SK-N-SH (cell line): ENCODE measurements around the gene FLCN. TPM values are rescaled to one million over a fixed set of nuclear protein-coding genes. Genes with fewer than 3 reads are reported as not detected.

Source experiments
- CTCF ChIA-PET: fragments of 300-600, 350-600 bp; formaldehyde crosslinking; extraction: SDS; loops from one replicate; lab custom pipeline; 2021; lab: Yijun Ruan, JAX
- POLR2A ChIA-PET: fragments of 350-600 bp; sonication (Branson Sonifier 250); formaldehyde crosslinking; extraction: SDS; loops from one replicate; lab custom pipeline; 2020; ENCODE audit warnings: antibody characterized with exemption, inconsistent platforms; lab: Yijun Ruan, JAX
- DNase-seq: peaks from one replicate; pipeline ENCODE4 v3.0.0; 2012
- H2AFZ ChIP-seq: fragments of 200-600 bp; sonication (generic); 2 replicates; pipeline ENCODE4 v1.8.1; 2016; ENCODE audit warnings: antibody characterized with exemption, mild to moderate bottlenecking, low read depth
- H3F3A ChIP-seq: fragments of 200-600 bp; sonication (generic); replicated peaks from 2 replicates; pipeline ENCODE3; 2016; ENCODE audit warnings: antibody characterized with exemption, mild to moderate bottlenecking; ENCODE audit not compliant: insufficient read depth
- H3K27ac ChIP-seq, 2 experiments: fragments of 200-500 bp in 1 of 2; fragments of 200-600 bp in 1 of 2; sonication (Bioruptor generic) in 1 of 2; sonication (generic), shearing (Covaris generic) in 1 of 2; 2 replicates each; pipeline versions ENCODE4 v1.5.1 to v1.6.1; 2014 to 2016; ENCODE audit warnings: low read depth in 2 of 2, inconsistent platforms in 1 of 2, low read length in 1 of 2, mild to moderate bottlenecking in 1 of 2, mixed read lengths in 1 of 2
- H3K27me3 ChIP-seq: fragments of 200-600 bp; sonication (generic), shearing (Covaris generic); 2 replicates; pipeline ENCODE4 v1.6.1; 2016; ENCODE audit warnings: mixed run types; ENCODE audit not compliant: insufficient read depth
- H3K36me3 ChIP-seq, 2 experiments: fragments of 200-500 bp in 1 of 2; fragments of 200-600 bp in 1 of 2; sonication (Bioruptor generic) in 1 of 2; sonication (generic) in 1 of 2; replicated peaks in 1 of 2; 2 replicates each; pipeline versions ENCODE3 to v1.5.1; 2014 to 2016; ENCODE audit warnings: low read length in 1 of 2, mild to moderate bottlenecking in 1 of 2; ENCODE audit not compliant: insufficient read depth in 2 of 2, control insufficient read depth in 1 of 2
- H3K4me1 ChIP-seq, 2 experiments: fragments of 200-500 bp in 1 of 2; fragments of 200-600 bp in 1 of 2; sonication (Bioruptor generic) in 1 of 2; sonication (generic), shearing (Covaris generic) in 1 of 2; 2 replicates each; pipeline versions ENCODE4 v1.5.1 to v1.6.1; 2014 to 2016; ENCODE audit warnings: low read depth in 1 of 2, low read length in 1 of 2, mixed run types in 1 of 2; ENCODE audit not compliant: insufficient read depth in 2 of 2, control insufficient read depth in 1 of 2
- H3K4me2 ChIP-seq: fragments of 200-600 bp; sonication (generic), shearing (Covaris generic); 2 replicates; pipeline ENCODE4 v1.6.1; 2017; ENCODE audit warnings: mixed run types
- H3K4me3 ChIP-seq, 2 experiments: fragments of 200-500 bp in 1 of 2; fragments of 200-600 bp in 1 of 2; sonication (Bioruptor generic) in 1 of 2; sonication (generic), shearing (Covaris generic) in 1 of 2; 2 replicates each; pipeline versions ENCODE4 v1.5.1 to v1.8.1; 2014 to 2016; ENCODE audit warnings: low read depth in 2 of 2, inconsistent platforms in 1 of 2, low read length in 1 of 2, mild to moderate bottlenecking in 1 of 2, mixed read lengths in 1 of 2, moderate library complexity in 1 of 2
- H3K79me2 ChIP-seq: fragments of 200-600 bp; sonication (generic); 2 replicates; pipeline ENCODE4 v1.8.1; 2017; ENCODE audit warnings: mild to moderate bottlenecking; ENCODE audit not compliant: insufficient read depth
- H3K9ac ChIP-seq: fragments of 200-600 bp; sonication (generic); 2 replicates; pipeline ENCODE4 v1.6.1; 2017; ENCODE audit warnings: mixed run types
- H3K9me2 ChIP-seq: fragments of 200-600 bp; sonication (generic); 2 replicates; pipeline ENCODE4 v1.6.1; 2017; ENCODE audit warnings: mixed run types
- H3K9me3 ChIP-seq: fragments of 200-600 bp; sonication (generic); 2 replicates; pipeline ENCODE4 v1.6.1; 2017; ENCODE audit warnings: mixed run types, mild to moderate bottlenecking, moderate library complexity
- H4K20me1 ChIP-seq: fragments of 200-600 bp; sonication (generic); 2 replicates; pipeline ENCODE4 v1.6.1; 2017; ENCODE audit warnings: mild to moderate bottlenecking, mixed run types; ENCODE audit not compliant: insufficient read depth
- FOSL2 ChIP-seq: IDR thresholded peaks from 2 replicates; pipeline ENCODE4 v1.4.0; 2012; ENCODE audit warnings: low read depth, mild to moderate bottlenecking, moderate library complexity, borderline replicate concordance
- FOXJ3 ChIP-seq: sonication (generic); formaldehyde crosslinking; IDR thresholded peaks from 2 replicates; pipeline ENCODE4 v1.5.1; 2020; ENCODE audit warnings: mild to moderate bottlenecking, missing genetic modification reagents
- FOXM1 ChIP-seq: IDR thresholded peaks from 2 replicates; pipeline ENCODE4 v1.4.0; 2012; ENCODE audit warnings: low read depth, mild to moderate bottlenecking
- GABPA ChIP-seq: IDR thresholded peaks from 2 replicates; pipeline ENCODE4 v1.4.0; 2012; ENCODE audit warnings: low read depth, mild to moderate bottlenecking
- IRF3 ChIP-seq: fragments of 150-350 bp; IDR thresholded peaks from 2 replicates; pipeline ENCODE4 v1.6.1; 2016; ENCODE audit warnings: mild to moderate bottlenecking, low read depth, low read length
- JUND ChIP-seq: IDR thresholded peaks from 2 replicates; pipeline ENCODE4 v1.4.0; 2012
- NFIC ChIP-seq: IDR thresholded peaks from 2 replicates; pipeline ENCODE4 v1.4.0; 2012; ENCODE audit warnings: borderline replicate concordance
- POLR2AphosphoS5 ChIP-seq: IDR thresholded peaks from 2 replicates; pipeline ENCODE4 v1.6.1; 2012; ENCODE audit warnings: low read depth, low read length
- RFX5 ChIP-seq: IDR thresholded peaks from 2 replicates; pipeline ENCODE4 v1.6.1; 2012; ENCODE audit warnings: mild to moderate bottlenecking, improper control_type of control experiment, low read length
- SMC3 ChIP-seq: IDR thresholded peaks from 2 replicates; pipeline ENCODE4 v1.6.1; 2012; ENCODE audit warnings: low read depth, low read length, improper control_type of control experiment
- TAF1 ChIP-seq: IDR thresholded peaks from 2 replicates; pipeline ENCODE4 v1.6.1; 2012; ENCODE audit warnings: low read depth, mild to moderate bottlenecking, low read length, moderate library complexity, borderline replicate concordance
- TCF12 ChIP-seq: IDR thresholded peaks from 2 replicates; pipeline ENCODE4 v1.4.0; 2012
- TEAD4 ChIP-seq: IDR thresholded peaks from 2 replicates; pipeline ENCODE4 v1.4.0; 2012; ENCODE audit warnings: mild to moderate bottlenecking, borderline replicate concordance; ENCODE audit not compliant: insufficient read depth
- USF2 ChIP-seq: fragments of 150-350 bp; IDR thresholded peaks from 2 replicates; pipeline ENCODE4 v1.6.1; 2017; ENCODE audit warnings: antibody characterized with exemption, low read length, low read depth, borderline replicate concordance
- WGBS: methylation state at CpG from one replicate; pipeline ENCODE4 v1.1.6; 2017; ENCODE audit warnings: low lambda C conversion rate; 5-methylcytosine and 5-hydroxymethylcytosine counted together
- polyA plus RNA-seq, 3 experiments: library from polyadenylated mRNA; depleted of rRNA; stranded (reverse); fragments of >200 nt; gene quantifications; 2 replicates each; pipeline ENCODE4 v1.2.3, GENCODE V29; 2012
- TF ChIP-seq, protein P1 (sequence below): IDR thresholded peaks from 2 replicates; pipeline ENCODE4 v1.4.0; 2012; ENCODE audit warnings: low read depth, borderline replicate concordance
- TF ChIP-seq, protein P2 (sequence below): IDR thresholded peaks from 2 replicates; pipeline ENCODE4 v1.4.0; 2012; ENCODE audit warnings: low read depth

FLCN gene
- polyA plus RNA-seq, 1 of the 3 experiments (the other 2 are of a cell fraction) = 14.6 TPM

DNA sequence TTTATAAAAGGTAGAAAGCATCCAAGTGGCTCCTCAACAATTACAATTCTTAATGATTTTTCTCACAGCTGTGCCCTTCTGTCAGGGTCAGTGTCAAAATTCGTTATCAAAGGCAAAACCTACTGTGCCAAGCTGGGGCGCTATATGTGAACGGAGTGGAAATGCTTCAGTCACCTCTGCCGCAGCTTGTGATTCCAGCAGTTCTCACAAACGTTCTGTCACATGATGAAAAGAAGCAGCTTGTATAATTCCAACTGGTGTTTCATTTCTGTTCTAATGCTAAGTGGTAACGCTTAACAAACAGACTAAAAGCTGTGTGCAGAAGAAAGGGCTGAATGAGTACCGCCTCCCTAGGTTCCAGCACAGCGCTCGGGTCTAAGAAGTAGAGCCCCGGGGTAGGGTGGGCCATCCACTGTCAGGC is 45.0 kb downstream of the FLCN start:
- H3K4me3 ChIP-seq = no peak overlapping the region
- WGBS = 84% methylated on average over 10 of the region's 10 CpGs
- CTCF ChIA-PET = interaction anchor here (1.3 kb wide), 1 partner anchor 200 kb away, joined by 3 read pairs; no protein-coding TSS in a partner anchor
- no peaks in the 10 kb centered on the region for H3K79me2 ChIP-seq
- H3K9me2 ChIP-seq = no peaks in the 10 kb centered on the region
- H3K27me3 ChIP-seq = no peaks in the 10 kb centered on the region
- H3K36me3 ChIP-seq = peaks cover 7 to 12% of the 10 kb centered on the region in 2 experiments
- H3K4me1 ChIP-seq = peaks cover 18 to 27% of the 10 kb centered on the region in 2 experiments
- no peak for DNase-seq
- peak overlapping the region; percentile 62 for H3K4me2 ChIP-seq
- H3K9me3 ChIP-seq = no peaks in the 10 kb centered on the region
- POLR2A ChIA-PET = no interaction called here
- peaks cover 25% of the 10 kb centered on the region for H3F3A ChIP-seq
- peak overlapping the region in 1 of 2 experiments; percentile 75; a peak in 2 of 4 replicates for H3K27ac ChIP-seq
- H3K9ac ChIP-seq = no peak overlapping the region
- TF ChIP-seq SMC3 (no peak), NFIC (no peak), FOXJ3 (CRISPR knock-in tag) (no peak), FOXM1 (no peak), JUND (no peak), USF2 (no peak), TCF12 (no peak), TAF1 (no peak), POLR2AphosphoS5 (no peak), RFX5 (no peak)
- TF ChIP-seq, protein P1, sequence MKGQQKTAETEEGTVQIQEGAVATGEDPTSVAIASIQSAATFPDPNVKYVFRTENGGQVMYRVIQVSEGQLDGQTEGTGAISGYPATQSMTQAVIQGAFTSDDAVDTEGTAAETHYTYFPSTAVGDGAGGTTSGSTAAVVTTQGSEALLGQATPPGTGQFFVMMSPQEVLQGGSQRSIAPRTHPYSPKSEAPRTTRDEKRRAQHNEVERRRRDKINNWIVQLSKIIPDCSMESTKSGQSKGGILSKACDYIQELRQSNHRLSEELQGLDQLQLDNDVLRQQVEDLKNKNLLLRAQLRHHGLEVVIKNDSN = no peak
- no peak overlapping the region for H2AFZ ChIP-seq
- H4K20me1 ChIP-seq = no peaks in the 10 kb centered on the region

GRCh38 chr17:17191346-17191792 is 45.6 kb downstream of the FLCN start:
- H3K36me3 ChIP-seq = peaks cover 7 to 12% of the 10 kb centered on the region in 2 experiments
- ChIA-PET POLR2A (no interaction called here), CTCF (interaction anchor here (0.6 kb wide), 1 partner anchor 304 kb away, joined by 3 read pairs; no protein-coding TSS in a partner anchor)
- WGBS = 70% methylated on average over 4 of the region's 11 CpGs
- no peak overlapping the region for H2AFZ ChIP-seq
- H3F3A ChIP-seq = peaks cover 19% of the 10 kb centered on the region
- no peak overlapping the region for H3K9ac ChIP-seq
- no peaks in the 10 kb centered on the region for H3K9me2 ChIP-seq
- TF ChIP-seq JUND = 0 out of 2 replicates have a peak, but pooled peaks have one; percentile 23
- peak; percentile 60 for TF ChIP-seq TCF12
- peak; percentile 46; the same call in 1 of the 2 replicates for TF ChIP-seq FOSL2
- no peak for TF ChIP-seq IRF3
- TF ChIP-seq TEAD4 = peak; percentile 11; the same call in 1 of the 2 replicates
- TF ChIP-seq, protein P2, sequence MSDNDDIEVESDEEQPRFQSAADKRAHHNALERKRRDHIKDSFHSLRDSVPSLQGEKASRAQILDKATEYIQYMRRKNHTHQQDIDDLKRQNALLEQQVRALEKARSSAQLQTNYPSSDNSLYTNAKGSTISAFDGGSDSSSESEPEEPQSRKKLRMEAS = peak; percentile 36; the same call in 1 of the 2 replicates
- TF ChIP-seq GABPA = no peak
- no peaks in the 10 kb centered on the region for H4K20me1 ChIP-seq
- H3K27me3 ChIP-seq = no peaks in the 10 kb centered on the region
- no peaks in the 10 kb centered on the region for H3K79me2 ChIP-seq
- peak overlapping the region in 1 of 2 experiments; percentile 75; a peak in 2 of 4 replicates for H3K27ac ChIP-seq
- H3K4me3 ChIP-seq = 0 out of 4 replicates have a peak overlapping the region, but pooled peaks of 1 of the 2 experiments have one; percentile 4
- H3K4me2 ChIP-seq = peak overlapping the region; percentile 62
- DNase-seq = no peak
- peaks cover 18 to 33% of the 10 kb centered on the region in 2 experiments for H3K4me1 ChIP-seq
- H3K9me3 ChIP-seq = no peaks in the 10 kb centered on the region
